NCI-H2196 treated with DMSO at 0.1 percent for 48 hours (cell line): ENCODE measurements around the gene ZG16B.
A peak's percentile ranks its signal among the peaks of the same experiment; 100 is the strongest.

ENCODE experiments used
- DNase-seq: peaks from one replicate; lab custom pipeline; 2025; ENCODE audit not compliant: unreplicated experiment; lab: John Stamatoyannopoulos, UW

The ZG16B gene

GRCh38 chr16:2865651-2866050 lies 35.5 kb downstream of the ZG16B start:
- no peak for DNase-seq

DNA sequence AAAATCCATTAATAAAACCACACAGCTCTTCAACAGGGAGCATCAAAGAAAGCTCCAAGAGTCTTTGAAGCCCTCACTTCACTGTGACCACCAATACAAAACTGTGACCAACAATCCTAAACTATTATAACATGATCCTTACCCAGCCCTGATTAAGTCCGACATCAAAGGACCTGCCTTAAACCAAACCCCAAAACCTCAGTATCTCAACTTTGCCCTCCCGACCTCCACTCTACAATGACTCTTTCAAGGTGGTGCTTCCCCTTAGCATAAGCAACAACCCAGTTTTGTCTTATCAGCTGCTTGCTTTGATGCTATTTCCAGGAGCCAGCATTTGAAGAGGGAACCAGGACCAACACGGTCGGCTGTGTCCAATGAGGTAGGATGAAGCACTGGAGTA lies 36.3 kb downstream of the ZG16B start:
- no peak for DNase-seq

GRCh38 chr16:2867661-2867986 lies 37.5 kb downstream of the ZG16B start:
- no peak for DNase-seq

DNA sequence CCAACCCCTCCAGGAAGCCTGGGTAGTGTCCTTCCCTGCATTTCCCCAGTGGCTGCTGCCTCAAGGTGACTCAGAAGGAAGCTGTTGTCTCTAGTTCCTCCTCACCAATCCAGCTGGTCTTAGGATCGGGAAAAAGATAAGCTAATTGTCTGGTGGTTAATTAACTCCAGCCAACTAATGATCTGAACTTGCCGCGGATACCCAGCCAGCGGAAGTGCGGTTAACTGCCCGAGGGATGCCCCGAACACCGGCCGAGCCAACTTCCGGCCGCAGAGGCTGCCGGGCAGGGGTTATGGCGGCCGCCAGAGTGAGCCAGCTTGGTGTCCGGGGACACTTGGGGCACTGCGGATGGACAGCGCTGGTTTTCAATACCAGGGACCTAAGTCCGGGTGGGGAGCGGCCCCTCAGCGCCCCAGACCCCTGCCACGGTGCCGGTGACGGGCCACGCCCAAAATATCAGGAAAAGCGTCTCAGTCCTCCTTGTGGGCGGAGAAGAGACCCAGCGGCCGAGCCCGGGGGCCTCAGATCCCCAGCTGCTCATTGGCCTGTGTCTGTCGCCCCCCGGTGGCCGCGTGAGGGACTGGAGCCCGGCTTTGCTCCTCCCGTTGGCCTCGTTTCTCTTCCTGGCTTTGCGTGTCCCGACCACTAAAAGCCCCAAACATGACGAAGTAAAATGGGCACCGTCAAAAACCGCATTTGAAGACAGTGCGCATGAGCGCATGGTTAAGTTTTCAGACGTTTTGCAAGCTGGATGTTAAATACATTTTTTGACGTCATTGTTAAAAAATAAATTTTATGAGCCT lies 38.1 kb downstream of the ZG16B start:
- DNase-seq: peak; percentile 92

DNA sequence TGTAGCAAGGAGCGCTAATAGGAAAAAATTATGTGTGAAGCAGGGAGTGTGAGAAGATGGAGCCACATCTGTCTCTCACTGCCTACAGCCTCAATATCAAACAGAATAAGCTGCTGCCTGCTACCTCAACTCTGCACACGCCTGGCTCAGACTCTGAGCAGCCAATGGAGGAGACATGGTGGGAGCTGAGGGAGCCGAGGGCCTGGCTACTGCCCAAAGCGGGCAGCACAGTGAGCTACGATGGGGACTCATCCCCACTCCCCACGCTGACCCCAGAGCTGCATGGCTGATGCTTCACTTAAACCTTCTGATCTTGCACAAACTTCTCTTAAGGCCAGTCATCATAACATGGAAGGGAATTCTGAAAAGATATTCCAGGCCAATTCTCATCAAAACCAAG lies 41.8 kb downstream of the ZG16B start:
- no peak for DNase-seq

- DNase-seq: no peak
These were observed 44.2 kb downstream of the ZG16B start for GRCh38 chr16:2874032-2874911.

DNA sequence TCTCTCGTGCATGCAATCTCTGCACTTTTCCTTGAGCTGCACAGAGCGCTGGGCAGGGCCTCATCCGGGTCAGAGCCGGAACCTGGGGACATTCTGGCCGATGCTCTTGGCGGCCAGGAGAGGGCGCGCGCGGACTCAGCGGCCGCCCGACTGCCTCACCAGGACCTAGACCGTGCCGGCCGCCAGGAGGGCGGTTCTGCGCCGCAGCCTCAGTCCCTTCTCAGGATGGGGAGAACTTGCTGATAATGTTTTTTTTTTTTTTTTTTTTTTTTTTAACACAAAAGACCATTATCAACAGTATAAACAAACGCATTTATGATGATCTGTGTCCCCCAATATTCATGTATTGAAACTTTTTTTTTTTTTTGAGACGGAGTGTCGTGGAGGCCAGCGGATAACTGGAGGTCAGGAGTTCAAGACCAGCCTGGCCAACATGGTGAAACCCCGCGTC lies 44.8 kb downstream of the ZG16B start:
- DNase-seq: peak; percentile 66

- no peak for DNase-seq
These were observed 49.9 kb downstream of the ZG16B start for GRCh38 chr16:2879854-2880508.
